A549 (cell line): ENCODE measurements around the gene CIDEA.

Source experiments
- EP300 ChIP-seq, 2 experiments: fragments of >200 bp; sonication (Bioruptor Twin); formaldehyde crosslinking; IDR thresholded peaks; 2 replicates in 1 of 2; 3 replicates in 1 of 2; pipeline ENCODE4 v1.6.1; 2016 to 2017
- FOSB ChIP-seq: fragments of 250-450 bp; sonication (Bioruptor Pico); IDR thresholded peaks from 2 replicates; pipeline ENCODE4 v1.5.0; 2020; ENCODE audit warnings: mild to moderate bottlenecking, moderate library complexity
- GATA3 ChIP-seq: IDR thresholded peaks from 2 replicates; pipeline ENCODE4 v1.6.1; 2012; ENCODE audit warnings: borderline replicate concordance
- JUN ChIP-seq, 2 experiments: fragments of >200 bp; sonication (Bioruptor Twin); formaldehyde crosslinking; IDR thresholded peaks; 2 replicates in 1 of 2; 3 replicates in 1 of 2; pipeline ENCODE4 v1.6.1; 2016 to 2017
- NFE2L2 ChIP-seq: fragments of 150-350 bp; conservative IDR thresholded peaks from 2 replicates; pipeline ENCODE4 v1.6.1; 2014; ENCODE audit warnings: low read length
- POLR2A ChIP-seq: IDR thresholded peaks from 2 replicates; pipeline ENCODE4 v1.6.1; 2012; ENCODE audit warnings: mild to moderate bottlenecking, low read length
- RCOR1 ChIP-seq: fragments of 150-350 bp; IDR thresholded peaks from 2 replicates; pipeline ENCODE4 v1.6.1; 2014; ENCODE audit warnings: antibody characterized with exemption, low read length, low read depth
- RFX5 ChIP-seq: fragments of 450-650 bp; IDR thresholded peaks from 2 replicates; pipeline ENCODE4 v1.7.1; 2014; ENCODE audit warnings: antibody characterized with exemption, mild to moderate bottlenecking, moderate library complexity
- TF ChIP-seq, protein P1 (sequence below): fragments of >200 bp; sonication (Bioruptor Twin); formaldehyde crosslinking; IDR thresholded peaks from 3 replicates; pipeline ENCODE4 v1.5.1; 2016
- TF ChIP-seq, protein P2 (sequence below): fragments of 150-350 bp; IDR thresholded peaks from 2 replicates; pipeline ENCODE4 v1.6.1; 2014; ENCODE audit warnings: low read depth, mild to moderate bottlenecking, low read length

DNA sequence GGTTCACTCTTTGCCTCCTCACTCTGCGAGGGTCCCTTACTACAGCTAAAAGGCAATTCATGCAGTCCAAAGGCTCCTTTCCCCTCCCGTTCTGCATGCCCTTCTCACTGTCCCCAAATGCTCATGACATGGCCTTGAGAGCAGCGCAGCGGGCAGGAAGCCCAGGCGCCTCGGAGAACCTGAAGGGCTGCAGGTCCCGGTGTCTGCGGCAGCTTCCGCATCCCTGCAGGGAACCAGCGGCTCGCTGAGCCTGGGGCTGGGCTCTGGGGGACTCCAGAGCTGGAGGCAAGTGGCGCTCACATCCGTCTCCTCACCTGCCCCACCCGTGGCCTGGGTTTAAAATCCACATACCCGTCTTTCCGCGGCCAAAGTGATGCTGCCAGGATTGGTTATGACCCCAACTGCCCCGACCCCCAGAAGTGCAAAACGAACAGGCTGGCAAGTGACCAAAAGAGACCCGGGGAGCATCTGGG is 462 bp upstream of the CIDEA start:
- TF ChIP-seq NFE2L2 (no peak), FOSB (CRISPR knock-in tag) (no peak), RFX5 (no peak), RCOR1 (no peak), POLR2A (no peak), GATA3 (no peak), JUN (IDR thresholded peaks at IDR 0.05) (no peak), EP300 (IDR thresholded peaks at IDR 0.05) (no peak)
- TF ChIP-seq, protein P1, sequence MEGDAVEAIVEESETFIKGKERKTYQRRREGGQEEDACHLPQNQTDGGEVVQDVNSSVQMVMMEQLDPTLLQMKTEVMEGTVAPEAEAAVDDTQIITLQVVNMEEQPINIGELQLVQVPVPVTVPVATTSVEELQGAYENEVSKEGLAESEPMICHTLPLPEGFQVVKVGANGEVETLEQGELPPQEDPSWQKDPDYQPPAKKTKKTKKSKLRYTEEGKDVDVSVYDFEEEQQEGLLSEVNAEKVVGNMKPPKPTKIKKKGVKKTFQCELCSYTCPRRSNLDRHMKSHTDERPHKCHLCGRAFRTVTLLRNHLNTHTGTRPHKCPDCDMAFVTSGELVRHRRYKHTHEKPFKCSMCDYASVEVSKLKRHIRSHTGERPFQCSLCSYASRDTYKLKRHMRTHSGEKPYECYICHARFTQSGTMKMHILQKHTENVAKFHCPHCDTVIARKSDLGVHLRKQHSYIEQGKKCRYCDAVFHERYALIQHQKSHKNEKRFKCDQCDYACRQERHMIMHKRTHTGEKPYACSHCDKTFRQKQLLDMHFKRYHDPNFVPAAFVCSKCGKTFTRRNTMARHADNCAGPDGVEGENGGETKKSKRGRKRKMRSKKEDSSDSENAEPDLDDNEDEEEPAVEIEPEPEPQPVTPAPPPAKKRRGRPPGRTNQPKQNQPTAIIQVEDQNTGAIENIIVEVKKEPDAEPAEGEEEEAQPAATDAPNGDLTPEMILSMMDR: no peak
- TF ChIP-seq, protein P2, sequence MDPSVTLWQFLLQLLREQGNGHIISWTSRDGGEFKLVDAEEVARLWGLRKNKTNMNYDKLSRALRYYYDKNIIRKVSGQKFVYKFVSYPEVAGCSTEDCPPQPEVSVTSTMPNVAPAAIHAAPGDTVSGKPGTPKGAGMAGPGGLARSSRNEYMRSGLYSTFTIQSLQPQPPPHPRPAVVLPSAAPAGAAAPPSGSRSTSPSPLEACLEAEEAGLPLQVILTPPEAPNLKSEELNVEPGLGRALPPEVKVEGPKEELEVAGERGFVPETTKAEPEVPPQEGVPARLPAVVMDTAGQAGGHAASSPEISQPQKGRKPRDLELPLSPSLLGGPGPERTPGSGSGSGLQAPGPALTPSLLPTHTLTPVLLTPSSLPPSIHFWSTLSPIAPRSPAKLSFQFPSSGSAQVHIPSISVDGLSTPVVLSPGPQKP: no peak
